ENCODE data around the gene MTMR4.
"Not testable (repeated sequence)": the region's sequence is repeated elsewhere in the genome, so short reads cannot be mapped to it uniquely, and the experiment has no call there.

MTMR4 gene

GRCh38 chr17:58513965-58514769, at the start of gene MTMR4:
MTMR4 (minus strand) TSS chr17:58514638; CDS start chr17:58514407, 231 bp downstream.
- DNase-seq (ENCODE audit: low spot score) = peak; percentile 88

- DNase-seq (ENCODE audit: low spot score) = no peak
Measured at GRCh38 chr17:58560511-58560910, 46.1 kb upstream of the MTMR4 start.

- DNase-seq (ENCODE audit: low spot score) = no peak
Measured at GRCh38 chr17:58557981-58558380, 43.5 kb upstream of the MTMR4 start.

- DNase-seq (ENCODE audit: low spot score) = no peak
Measured at GRCh38 chr17:58556833-58557250, 42.4 kb upstream of the MTMR4 start.

- not testable (repeated sequence) for DNase-seq (ENCODE audit: low spot score)
Measured at GRCh38 chr17:58555109-58555508, 40.7 kb upstream of the MTMR4 start.

GRCh38 chr17:58541249-58541648, 26.8 kb upstream of the MTMR4 start:
- DNase-seq (ENCODE audit: low spot score) = no peak

GRCh38 chr17:58539698-58540097, 25.3 kb upstream of the MTMR4 start:
- no peak for DNase-seq (ENCODE audit: low spot score)

- peak; percentile 42 for DNase-seq (ENCODE audit: low spot score)
Measured at GRCh38 chr17:58538811-58539409, 24.5 kb upstream of the MTMR4 start.

GRCh38 chr17:58537266-58537665, 22.8 kb upstream of the MTMR4 start:
- no peak for DNase-seq (ENCODE audit: low spot score)

GRCh38 chr17:58536542-58536941, 22.1 kb upstream of the MTMR4 start:
- DNase-seq (ENCODE audit: low spot score) = no peak

GRCh38 chr17:58535431-58535830, 21.0 kb upstream of the MTMR4 start:
- DNase-seq (ENCODE audit: low spot score) = no peak

- DNase-seq (ENCODE audit: low spot score) = no peak
Measured at GRCh38 chr17:58534901-58535421, 20.5 kb upstream of the MTMR4 start.

GRCh38 chr17:58534331-58534730, 19.9 kb upstream of the MTMR4 start:
- no peak for DNase-seq (ENCODE audit: low spot score)

GRCh38 chr17:58533616-58534188, 19.3 kb upstream of the MTMR4 start:
- peak; percentile 54 for DNase-seq (ENCODE audit: low spot score)

- no peak for DNase-seq (ENCODE audit: low spot score)
Measured at GRCh38 chr17:58532555-58532951, 18.1 kb upstream of the MTMR4 start.

- DNase-seq (ENCODE audit: low spot score) = peak; percentile 71
Measured at GRCh38 chr17:58531661-58532554, 17.5 kb upstream of the MTMR4 start.

- DNase-seq (ENCODE audit: low spot score) = peak; percentile 51
Measured at GRCh38 chr17:58531122-58531521, 16.7 kb upstream of the MTMR4 start.

GRCh38 chr17:58530655-58531054, 16.2 kb upstream of the MTMR4 start:
- DNase-seq (ENCODE audit: low spot score) = peak; percentile 52

- DNase-seq (ENCODE audit: low spot score) = peak; percentile 48
Measured at GRCh38 chr17:58529275-58529674, 14.8 kb upstream of the MTMR4 start.

GRCh38 chr17:58528443-58528842, 14.0 kb upstream of the MTMR4 start:
- no peak for DNase-seq (ENCODE audit: low spot score)

GRCh38 chr17:58527949-58528348, 13.5 kb upstream of the MTMR4 start:
- no peak for DNase-seq (ENCODE audit: low spot score)

GRCh38 chr17:58527306-58527705, 12.9 kb upstream of the MTMR4 start:
- no peak for DNase-seq (ENCODE audit: low spot score)

Measured in cerebellar cortex (tissue), 1 donor.